IMR-90 (cell line): ENCODE results near the gene TRMT10C. TPM values are rescaled to one million over a fixed set of nuclear protein-coding genes. Genes with fewer than 3 reads are reported as not detected.
A peak's percentile ranks its signal among the peaks of the same experiment; 100 is the strongest.

ENCODE experiments used
- ATAC-seq: fragments of 200-7000 bp; cut with Tn5 transposase; 2 replicates; pipeline ENCODE4 v1.9.1; 2020; ENCODE audit warnings: low read depth, mild to moderate bottlenecking, moderate library complexity
- BruUV-seq: library from RNA; stranded (reverse); fragments of 400-500 nt; replicated peaks from 2 replicates; lab custom pipeline; 2021; lab: Mats Ljungman, UMichigan
- CTCF ChIA-PET: fragments of 300-600 bp; formaldehyde crosslinking; extraction: SDS; loops from one replicate; lab custom pipeline; 2021; ENCODE audit warnings: antibody characterized with exemption; lab: Yijun Ruan, JAX
- POLR2A ChIA-PET: fragments of 300-600 bp; sonication (Branson Sonifier 250); formaldehyde crosslinking; loops from one replicate; lab custom pipeline; 2022; ENCODE audit warnings: antibody characterized with exemption; ENCODE audit not compliant: unreplicated experiment; lab: Charles Lee
- DNase-seq: peaks from one replicate; pipeline ENCODE4 v3.0.0; 2013
- H2AFZ ChIP-seq: replicated peaks from 2 replicates; pipeline ENCODE3; 2013; ENCODE audit warnings: low read length, mild to moderate bottlenecking; ENCODE audit not compliant: poor library complexity
- H2AK5ac ChIP-seq: 2 replicates; pipeline ENCODE4 v1.6.1; 2013; ENCODE audit warnings: low read depth, low read length, inconsistent platforms
- H2AK9ac ChIP-seq: replicated peaks from 2 replicates; pipeline ENCODE3; 2013; ENCODE audit warnings: mild to moderate bottlenecking, low read depth, low read length, moderate library complexity; ENCODE audit not compliant: poor library complexity
- H2BK120ac ChIP-seq: 2 replicates; pipeline ENCODE4 v1.6.1; 2013; ENCODE audit warnings: low read depth, low read length, inconsistent platforms
- H2BK15ac ChIP-seq: 3 replicates; pipeline ENCODE4 v1.6.1; 2013; ENCODE audit warnings: low read depth, low read length, inconsistent platforms
- H2BK20ac ChIP-seq: 2 replicates; pipeline ENCODE4 v1.6.1; 2013; ENCODE audit warnings: low read depth, mild to moderate bottlenecking, inconsistent platforms, low read length, moderate library complexity
- H2BK5ac ChIP-seq: 2 replicates; pipeline ENCODE4 v1.6.1; 2013; ENCODE audit warnings: mild to moderate bottlenecking, low read depth, low read length, inconsistent platforms; ENCODE audit not compliant: poor library complexity, severe bottlenecking
- H3K14ac ChIP-seq: replicated peaks from 2 replicates; pipeline ENCODE4 v1.6.1; 2013; ENCODE audit warnings: low read depth, low read length, inconsistent platforms
- H3K18ac ChIP-seq: 2 replicates; pipeline ENCODE4 v1.6.1; 2013; ENCODE audit warnings: low read depth, low read length, control low read depth
- H3K23ac ChIP-seq: 2 replicates; pipeline ENCODE4 v1.6.1; 2013; ENCODE audit warnings: low read depth, low read length, inconsistent platforms
- H3K27ac ChIP-seq: 2 replicates; pipeline ENCODE4 v1.5.1; 2013; ENCODE audit warnings: mild to moderate bottlenecking, control low read depth, low read length; ENCODE audit not compliant: insufficient read depth
- H3K27me3 ChIP-seq: 2 replicates; pipeline ENCODE4 v1.6.1; 2013; ENCODE audit warnings: low read length; ENCODE audit not compliant: control insufficient read depth, insufficient read depth
- H3K36me3 ChIP-seq: 2 replicates; pipeline ENCODE4 v1.6.1; 2013; ENCODE audit warnings: low read length, mixed read lengths; ENCODE audit not compliant: control insufficient read depth, insufficient read depth
- H3K4ac ChIP-seq: 2 replicates; pipeline ENCODE4 v1.6.1; 2013; ENCODE audit warnings: low read depth, low read length, inconsistent platforms
- H3K4me1 ChIP-seq: 2 replicates; pipeline ENCODE4 v1.6.1; 2013; ENCODE audit warnings: low read length, mixed read lengths; ENCODE audit not compliant: control insufficient read depth, insufficient read depth
- H3K4me2 ChIP-seq: 2 replicates; pipeline ENCODE4 v1.6.1; 2013; ENCODE audit warnings: low read depth, mild to moderate bottlenecking, control low read depth, low read length, moderate library complexity
- H3K4me3 ChIP-seq: 2 replicates; pipeline ENCODE4 v1.5.1; 2013; ENCODE audit warnings: low read depth, mild to moderate bottlenecking, control low read depth, low read length, moderate library complexity; ENCODE audit not compliant: insufficient read depth
- H3K56ac ChIP-seq: 2 replicates; pipeline ENCODE4 v1.6.1; 2013; ENCODE audit warnings: low read length, inconsistent platforms; ENCODE audit not compliant: insufficient read depth; ENCODE audit errors: extremely low read depth
- H3K79me1 ChIP-seq, 2 experiments: 2 replicates each; pipeline ENCODE4 v1.6.1; 2013; ENCODE audit warnings: low read length in 2 of 2, inconsistent platforms in 1 of 2, low read depth in 1 of 2
- H3K9ac ChIP-seq: 2 replicates; pipeline ENCODE4 v1.6.1; 2013; ENCODE audit warnings: low read depth, low read length, control low read depth
- H3K9me1 ChIP-seq: 2 replicates; pipeline ENCODE4 v1.6.1; 2013; ENCODE audit warnings: low read length, inconsistent platforms; ENCODE audit not compliant: insufficient read depth
- H3K9me3 ChIP-seq: 2 replicates; pipeline ENCODE4 v1.6.1; 2013; ENCODE audit warnings: low read length; ENCODE audit not compliant: control insufficient read depth, insufficient read depth
- H4K20me1 ChIP-seq: 2 replicates; pipeline ENCODE4 v1.6.1; 2013; ENCODE audit warnings: low read length, inconsistent platforms; ENCODE audit not compliant: insufficient read depth
- H4K5ac ChIP-seq: 2 replicates; pipeline ENCODE4 v1.6.1; 2013; ENCODE audit warnings: mild to moderate bottlenecking, low read depth, low read length, control low read depth
- H4K8ac ChIP-seq, 2 experiments: 2 replicates each; pipeline ENCODE4 v1.6.1; 2013; ENCODE audit warnings: low read depth in 2 of 2, low read length in 2 of 2, control low read depth in 1 of 2, inconsistent platforms in 1 of 2
- H4K91ac ChIP-seq: 2 replicates; pipeline ENCODE4 v1.6.1; 2013; ENCODE audit warnings: low read depth, low read length, inconsistent platforms; ENCODE audit not compliant: insufficient read depth
- CHD1 ChIP-seq: IDR thresholded peaks from 2 replicates; pipeline ENCODE4 v1.6.1; 2012; ENCODE audit warnings: low read depth, low read length, improper control_type of control experiment
- MXI1 ChIP-seq: IDR thresholded peaks from 2 replicates; pipeline ENCODE4 v1.6.1; 2012; ENCODE audit warnings: low read depth, mild to moderate bottlenecking, low read length, moderate library complexity, borderline replicate concordance
- RAD21 ChIP-seq: IDR thresholded peaks from 2 replicates; pipeline ENCODE4 v1.6.1; 2012; ENCODE audit warnings: low read length, improper control_type of control experiment
- WGBS, 2 experiments: methylation state at CpG; one replicate each; pipeline versions ENCODE4 v1.1.5 to v1.1.7; 2013; ENCODE audit warnings: missing lambda C conversion rate in 2 of 2; ENCODE audit not compliant: insufficient read length in 1 of 2; ENCODE audit errors: extremely low coverage in 2 of 2; 5-methylcytosine and 5-hydroxymethylcytosine counted together
- dilution Hi-C: fragments of 300-500 bp; cut with HindIII; formaldehyde crosslinking; loops from one replicate; pipeline ENCODE4 v1.14.3; 2018; ENCODE audit warnings: low sequenced_read_pairs; ENCODE audit not compliant: unreplicated experiment
- in situ Hi-C: fragments of 300-500 bp; cut with MboI; formaldehyde crosslinking; loops from 3 replicates; pipeline ENCODE4 v1.14.3; 2019; ENCODE audit warnings: low sequenced_read_pairs, inconsistent platforms, mixed read lengths
- intact Hi-C: fragments of 100-400 bp; cut with micrococcal nuclease; formaldehyde crosslinking; loops from 2 replicates; pipeline ENCODE4 v1.10.0; 2022
- polyA plus RNA-seq, 3 experiments: library from polyadenylated mRNA; depleted of rRNA; stranded (reverse); fragments of >200 nt; gene quantifications; 2 replicates each; pipeline ENCODE4 v1.2.3, GENCODE V29; 2012; ENCODE audit warnings: low replicate concordance in 1 of 3
- total RNA-seq: library from RNA; depleted of rRNA; stranded (reverse); fragments of >200 nt; gene quantifications from 2 replicates; pipeline ENCODE4 v1.2.3, GENCODE V29; 2012

TRMT10C gene
- total and polyA plus RNA-seq, 2 of the 4 experiments (the other 2 are of a cell fraction), result 13.6 to 17.0 TPM

DNA sequence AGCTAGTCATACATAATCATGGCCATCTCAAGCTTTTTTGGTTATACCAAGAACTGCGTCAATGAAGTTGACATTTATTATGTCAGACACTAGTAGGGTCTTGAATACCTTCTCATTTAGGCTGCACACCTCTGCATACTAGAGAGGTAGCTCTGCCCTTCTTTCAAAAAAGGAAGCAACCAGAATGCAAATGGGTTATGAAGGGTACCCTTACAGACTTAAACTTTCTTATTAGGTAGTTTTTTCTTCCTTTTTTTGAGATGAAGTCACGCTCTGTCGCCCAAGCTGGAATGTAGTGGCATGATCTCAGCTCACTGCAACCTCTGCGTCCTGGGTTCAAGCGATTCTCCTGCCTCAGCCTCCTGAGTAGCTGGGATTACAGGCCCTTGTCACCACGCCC, 15.6 kb downstream of the TRMT10C start:
- peaks cover 15% of the 10 kb centered on the region for H3K36me3 ChIP-seq
- H3K4me1 ChIP-seq, result no peaks in the 10 kb centered on the region
- no peaks in the 10 kb centered on the region for H3K9me3 ChIP-seq
- TSS peak; percentile 7 for BruUV-seq
- H4K20me1 ChIP-seq, result peaks cover 34% of the 10 kb centered on the region
- intact Hi-C loops, result loop anchor here (5.0 kb wide), 1 partner anchor 75 kb away; no protein-coding TSS in a partner anchor
- ChIA-PET POLR2A (no interaction called here), CTCF (interaction anchor here (0.7 kb wide), 1 partner anchor 12 kb away, joined by 3 read pairs; no protein-coding TSS in a partner anchor)
- H3K27ac ChIP-seq, result no peak overlapping the region
- 100% methylated on average over 2 of the region's 6 CpGs; no CpG with 5 or more reads in 1 of the 2 experiments for WGBS, 2 experiments
- H3K23ac ChIP-seq, result peak overlapping the region; percentile 89
- peaks cover 5 to 19% of the 10 kb centered on the region in 2 experiments; a peak in 3 of 4 replicates for H3K79me1 ChIP-seq
- ATAC-seq (no peak), DNase-seq (no peak)
- H2BK15ac ChIP-seq, result no peak overlapping the region
- H4K8ac ChIP-seq, result no peak overlapping the region
- no peak overlapping the region for H3K18ac ChIP-seq
- H3K4me2 ChIP-seq, result no peak overlapping the region
- no peak overlapping the region for H4K91ac ChIP-seq
- TF ChIP-seq CHD1 (no peak), MXI1 (no peak), RAD21 (no peak)
- H3K9ac ChIP-seq, result no peak overlapping the region
- H3K27me3 ChIP-seq, result no peaks in the 10 kb centered on the region
- H2BK120ac ChIP-seq, result no peak overlapping the region
- H2BK5ac ChIP-seq, result no peak overlapping the region
- no peak overlapping the region for H3K56ac ChIP-seq
- H2AK9ac ChIP-seq, result no peak overlapping the region
- H3K14ac ChIP-seq, result no peak overlapping the region
- H3K4ac ChIP-seq, result no peak overlapping the region
- no peaks in the 10 kb centered on the region for H3K9me1 ChIP-seq
- H2AFZ ChIP-seq, result no peak overlapping the region
- in situ Hi-C loops, result no loop called here
- no peak overlapping the region for H2BK20ac ChIP-seq
- H2AK5ac ChIP-seq, result no peak overlapping the region
- H4K5ac ChIP-seq, result no peak overlapping the region
- H3K4me3 ChIP-seq, result no peak overlapping the region
- dilution Hi-C loops, result no loop called here
